ENCODE data around the gene SUN1.
"Not testable (repeated sequence)": the region's sequence is repeated elsewhere in the genome, so short reads cannot be mapped to it uniquely, and the experiment has no call there.

Gene SUN1

GRCh38 chr7:834277-834676 is 2.0 kb downstream of the SUN1 start:
- DNase-seq (ENCODE audit: low read depth in 3 of 3, low spot score in 1 of 3) = no peak

- DNase-seq (ENCODE audit: low read depth in 3 of 3, low spot score in 1 of 3) = no peak
These were observed 2.7 kb downstream of the SUN1 start for GRCh38 chr7:835021-835420.

- no peak for DNase-seq (ENCODE audit: low read depth in 3 of 3, low spot score in 1 of 3)
These were observed 3.5 kb downstream of the SUN1 start for GRCh38 chr7:835485-836401.

DNA sequence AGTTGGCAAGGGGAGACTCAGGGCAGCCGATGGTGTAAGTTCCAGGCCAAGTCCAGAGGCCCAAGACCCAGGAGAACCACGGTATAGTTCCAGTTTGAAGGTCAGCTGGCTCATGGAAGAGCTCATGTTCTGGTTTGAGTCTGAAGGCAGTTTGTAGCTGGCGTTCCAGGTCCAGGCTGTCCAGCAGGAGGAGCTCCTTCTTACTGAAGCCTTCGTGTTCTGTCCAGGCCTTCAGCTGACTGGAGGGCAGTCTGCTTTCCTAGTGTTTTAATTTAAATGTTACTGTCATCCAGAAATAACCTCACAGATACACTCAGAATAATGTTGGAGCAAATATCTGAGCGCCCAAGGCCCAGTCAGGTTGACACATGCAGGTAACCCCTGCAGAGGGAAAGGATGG is 4.2 kb downstream of the SUN1 start:
- DNase-seq (ENCODE audit: low read depth in 3 of 3, low spot score in 1 of 3) = no peak

DNA sequence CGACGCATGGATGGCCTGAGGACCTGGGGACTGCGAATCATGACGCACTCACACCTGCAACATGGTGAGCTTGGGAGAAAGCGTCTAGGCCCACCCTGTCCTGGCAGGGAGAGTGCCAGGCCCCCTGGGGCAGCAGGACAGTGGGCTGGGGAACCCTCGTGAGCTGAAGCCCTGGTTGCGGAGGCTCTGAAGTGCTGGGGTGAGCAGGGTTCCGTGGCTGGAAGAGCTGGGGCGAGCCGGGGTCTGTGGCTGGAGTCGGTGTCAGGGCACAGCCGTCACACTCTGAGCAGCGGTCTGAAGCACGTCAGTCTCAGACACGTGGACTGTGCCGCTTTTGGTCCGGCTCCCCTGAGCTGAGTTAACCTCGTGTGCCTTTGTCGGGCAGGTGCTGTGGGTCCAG is 4.7 kb downstream of the SUN1 start:
- DNase-seq (ENCODE audit: low read depth in 3 of 3, low spot score in 1 of 3) = no peak

DNA sequence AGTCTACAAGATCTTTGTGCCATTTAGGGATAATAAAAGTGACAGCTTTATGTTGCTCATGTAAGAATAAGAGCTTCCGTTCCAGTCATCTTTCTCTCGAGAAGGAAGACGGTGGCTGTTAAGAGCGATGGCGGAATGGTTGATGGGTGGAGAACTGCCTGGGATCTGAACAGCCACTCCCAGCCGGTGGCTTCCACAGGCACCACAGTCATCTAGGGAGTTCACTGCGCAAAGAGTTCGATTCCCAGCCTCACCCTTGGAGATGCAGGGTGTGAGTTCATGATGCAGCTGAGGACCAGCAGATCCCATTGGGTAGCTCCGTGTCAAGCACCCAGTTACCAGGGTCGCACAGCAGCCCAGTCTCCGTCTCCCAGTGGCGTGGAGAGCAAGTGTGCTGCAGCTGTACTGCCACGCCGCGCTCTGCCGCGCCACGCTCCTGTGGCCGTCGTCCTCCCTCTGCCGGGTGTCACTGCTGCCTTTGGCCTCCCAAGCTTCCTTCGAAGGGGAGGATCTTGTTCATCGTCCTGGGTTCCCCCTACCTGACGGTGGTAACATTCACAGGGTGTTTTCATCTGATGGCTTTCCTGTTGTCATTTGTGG is 7.8 kb downstream of the SUN1 start:
- DNase-seq (ENCODE audit: low read depth in 3 of 3, low spot score in 1 of 3) = no peak

DNA sequence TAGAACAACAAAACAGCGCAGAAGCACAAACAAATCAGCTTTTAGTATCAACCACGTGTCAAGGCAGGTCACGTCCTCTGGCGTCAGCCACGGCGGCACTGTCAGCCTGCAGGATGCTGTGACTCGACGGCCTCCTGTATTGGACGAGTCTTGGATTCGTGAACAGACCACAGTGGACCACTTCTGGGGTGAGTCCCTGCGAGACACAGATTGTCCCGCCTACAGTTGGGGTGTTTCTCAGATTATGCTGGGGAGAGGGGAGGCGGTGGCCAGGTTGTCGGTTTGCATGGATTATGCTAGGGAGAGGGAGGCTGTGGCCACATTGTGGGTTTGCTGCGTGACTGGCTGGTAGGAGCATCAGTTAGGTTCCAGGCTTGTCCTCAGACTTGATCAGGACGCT is 9.7 kb downstream of the SUN1 start:
- DNase-seq (ENCODE audit: low read depth in 3 of 3, low spot score in 1 of 3) = no peak

GRCh38 chr7:842431-843031 is 10.3 kb downstream of the SUN1 start:
- no peak for DNase-seq (ENCODE audit: low read depth in 3 of 3, low spot score in 1 of 3)

DNA sequence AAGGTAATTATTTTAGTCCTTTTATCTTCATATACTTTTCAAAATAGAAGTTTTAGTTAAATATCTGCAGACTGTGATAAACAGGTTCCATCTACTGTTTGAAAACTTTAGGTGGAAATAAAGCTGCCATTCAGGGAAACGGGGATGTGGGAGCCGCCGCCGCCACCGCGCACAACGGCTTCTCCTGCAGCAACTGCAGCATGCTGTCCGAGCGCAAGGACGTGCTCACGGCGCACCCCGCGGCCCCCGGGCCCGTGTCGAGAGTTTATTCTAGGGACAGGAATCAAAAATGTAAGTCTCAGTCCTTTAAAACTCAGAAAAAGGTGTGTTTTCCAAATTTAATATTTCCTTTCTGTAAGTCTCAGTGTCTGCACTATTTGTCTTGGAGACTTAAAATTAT is 11.0 kb downstream of the SUN1 start:
- DNase-seq (ENCODE audit: low read depth in 3 of 3, low spot score in 1 of 3) = no peak

DNA sequence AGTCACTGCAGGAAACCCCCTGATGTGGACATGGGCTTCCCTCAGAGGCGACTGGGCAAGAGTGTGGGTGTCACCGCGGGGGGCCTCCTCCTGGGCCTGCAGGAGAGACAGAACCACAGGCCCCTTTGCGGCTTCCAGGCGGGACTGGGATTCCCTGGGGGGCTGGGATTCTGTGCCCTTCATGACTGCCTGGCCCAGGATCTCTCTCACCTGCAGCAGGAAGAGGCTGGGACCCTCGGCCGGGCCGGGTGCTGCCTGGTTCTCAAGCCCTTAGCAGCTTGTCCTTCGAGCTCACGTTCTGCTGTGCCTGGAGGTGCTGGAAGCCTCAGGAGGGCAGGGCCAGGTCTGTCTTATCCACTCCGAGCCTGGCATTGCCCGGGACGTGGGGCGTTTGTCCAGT is 11.8 kb downstream of the SUN1 start:
- DNase-seq (ENCODE audit: low read depth in 3 of 3, low spot score in 1 of 3) = no peak

GRCh38 chr7:844514-844913 is 12.2 kb downstream of the SUN1 start:
- no peak for DNase-seq (ENCODE audit: low read depth in 3 of 3, low spot score in 1 of 3)

DNA sequence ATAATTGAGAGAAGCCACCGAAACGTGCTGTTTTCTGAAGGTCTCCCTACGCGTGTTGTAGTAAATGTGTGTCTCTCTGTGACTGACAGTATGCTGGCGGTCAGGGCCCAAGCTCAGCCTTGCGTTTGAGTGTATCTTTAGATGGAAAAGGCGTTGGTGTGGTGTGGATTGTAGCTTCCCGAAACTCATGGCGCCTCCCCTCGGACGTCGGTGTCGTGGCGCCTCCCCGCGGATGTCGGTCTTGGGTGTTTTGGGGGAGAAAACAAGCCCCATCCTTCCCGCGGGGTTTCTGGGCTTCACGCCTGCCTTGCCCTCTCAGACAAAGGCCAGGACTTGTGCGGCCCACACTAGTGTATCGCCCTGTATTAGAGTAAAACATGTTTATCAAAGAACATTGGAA is 12.8 kb downstream of the SUN1 start:
- no peak for DNase-seq (ENCODE audit: low read depth in 3 of 3, low spot score in 1 of 3)

- DNase-seq (ENCODE audit: low read depth in 3 of 3, low spot score in 1 of 3) = no peak
These were observed 13.5 kb downstream of the SUN1 start for GRCh38 chr7:845731-846130.

DNA sequence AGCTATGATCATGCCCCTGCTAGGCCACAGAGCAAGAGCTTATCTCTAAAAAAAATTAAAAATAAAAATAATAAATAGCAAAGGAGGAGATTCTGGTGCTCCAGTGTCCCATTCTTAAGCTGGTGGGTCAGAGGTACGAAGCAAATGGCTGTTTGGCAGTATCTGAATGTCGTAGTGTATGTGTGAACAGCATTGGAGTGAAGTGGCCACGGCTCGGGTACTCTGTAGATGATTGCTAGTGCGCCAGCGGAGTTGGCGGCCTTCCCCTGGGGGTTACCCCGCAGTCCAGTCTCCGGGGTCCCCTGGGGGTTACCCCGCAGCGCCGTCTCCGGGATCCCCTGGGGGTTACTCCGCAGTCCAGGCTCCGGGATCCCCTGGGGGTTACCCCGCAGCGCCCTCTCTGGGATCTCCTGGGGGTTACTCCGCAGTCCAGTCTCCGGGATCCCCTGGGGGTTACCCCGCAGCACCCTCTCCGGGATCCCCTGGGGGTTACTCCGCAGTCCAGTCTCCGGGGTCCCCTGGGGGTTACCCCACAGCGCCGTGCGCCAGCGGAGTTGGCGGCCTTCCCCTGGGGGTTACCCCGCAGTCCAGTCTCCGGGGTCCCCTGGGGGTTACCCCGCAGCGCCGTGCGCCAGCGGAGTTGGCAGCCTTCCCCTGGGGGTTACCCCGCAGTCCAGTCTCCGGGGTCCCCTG is 14.8 kb downstream of the SUN1 start:
- not testable (repeated sequence) for DNase-seq (ENCODE audit: low read depth in 3 of 3, low spot score in 1 of 3)

- DNase-seq (ENCODE audit: low read depth in 3 of 3, low spot score in 1 of 3) = not testable (repeated sequence)
These were observed 15.5 kb downstream of the SUN1 start for GRCh38 chr7:847728-848127.

DNA sequence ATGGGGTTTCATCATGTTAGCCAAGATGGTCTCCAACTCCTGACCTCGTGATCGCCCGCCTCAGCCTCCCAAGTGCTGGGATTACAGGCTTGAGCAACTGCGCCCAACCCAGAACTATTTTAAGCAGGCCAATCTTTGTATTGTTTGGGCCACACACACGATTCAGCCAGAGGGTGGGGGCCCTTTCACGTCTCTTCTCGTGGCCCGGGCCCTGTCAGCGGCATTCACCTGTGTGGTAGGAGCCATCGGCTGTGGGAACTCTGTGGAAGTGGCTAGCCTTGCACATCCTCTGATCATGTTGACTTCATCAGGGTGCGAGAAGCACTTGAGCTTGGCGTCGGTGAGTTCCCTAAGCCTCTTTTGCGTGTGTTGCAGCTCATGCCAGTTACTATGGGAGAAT is 16.9 kb downstream of the SUN1 start:
- no peak for DNase-seq (ENCODE audit: low read depth in 3 of 3, low spot score in 1 of 3)

DNA sequence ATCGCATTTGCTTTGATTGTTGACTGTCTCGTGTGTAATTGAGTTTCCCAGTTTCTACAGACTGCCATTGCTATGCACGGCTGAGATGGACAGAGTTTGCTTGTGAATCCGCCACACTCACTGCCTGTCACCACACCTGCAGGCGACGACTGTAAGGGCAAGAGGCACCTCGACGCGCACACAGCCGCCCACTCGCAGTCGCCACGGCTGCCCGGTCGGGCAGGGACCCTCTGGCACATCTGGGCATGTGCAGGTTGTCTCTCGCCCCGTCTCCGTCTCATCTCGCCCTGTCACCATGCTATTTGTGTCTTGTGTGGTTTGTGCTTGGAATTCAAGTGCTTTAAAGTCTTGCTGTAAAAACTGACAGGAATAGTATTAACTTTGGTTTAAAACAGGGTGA is 17.5 kb downstream of the SUN1 start:
- DNase-seq (ENCODE audit: low read depth in 3 of 3, low spot score in 1 of 3) = no peak

DNA sequence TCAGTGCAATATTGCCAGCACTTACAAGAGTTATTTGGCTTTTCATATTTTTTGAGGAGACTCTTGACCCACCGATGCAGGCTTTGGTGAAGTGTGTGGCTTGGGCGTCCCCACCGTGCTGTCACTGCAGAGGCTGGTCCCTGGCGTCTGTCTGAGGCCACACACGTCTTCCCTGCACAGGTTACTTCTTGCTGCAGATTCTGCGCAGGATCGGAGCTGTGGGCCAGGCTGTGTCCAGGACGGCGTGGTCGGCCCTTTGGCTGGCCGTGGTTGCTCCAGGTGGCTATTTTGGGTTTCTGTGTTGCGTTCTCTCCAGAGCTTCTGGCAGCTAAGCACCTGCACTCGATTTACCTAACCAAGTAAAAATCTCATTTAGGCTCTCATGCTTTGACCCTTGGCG is 18.9 kb downstream of the SUN1 start:
- DNase-seq (ENCODE audit: low read depth in 3 of 3, low spot score in 1 of 3) = no peak

DNA sequence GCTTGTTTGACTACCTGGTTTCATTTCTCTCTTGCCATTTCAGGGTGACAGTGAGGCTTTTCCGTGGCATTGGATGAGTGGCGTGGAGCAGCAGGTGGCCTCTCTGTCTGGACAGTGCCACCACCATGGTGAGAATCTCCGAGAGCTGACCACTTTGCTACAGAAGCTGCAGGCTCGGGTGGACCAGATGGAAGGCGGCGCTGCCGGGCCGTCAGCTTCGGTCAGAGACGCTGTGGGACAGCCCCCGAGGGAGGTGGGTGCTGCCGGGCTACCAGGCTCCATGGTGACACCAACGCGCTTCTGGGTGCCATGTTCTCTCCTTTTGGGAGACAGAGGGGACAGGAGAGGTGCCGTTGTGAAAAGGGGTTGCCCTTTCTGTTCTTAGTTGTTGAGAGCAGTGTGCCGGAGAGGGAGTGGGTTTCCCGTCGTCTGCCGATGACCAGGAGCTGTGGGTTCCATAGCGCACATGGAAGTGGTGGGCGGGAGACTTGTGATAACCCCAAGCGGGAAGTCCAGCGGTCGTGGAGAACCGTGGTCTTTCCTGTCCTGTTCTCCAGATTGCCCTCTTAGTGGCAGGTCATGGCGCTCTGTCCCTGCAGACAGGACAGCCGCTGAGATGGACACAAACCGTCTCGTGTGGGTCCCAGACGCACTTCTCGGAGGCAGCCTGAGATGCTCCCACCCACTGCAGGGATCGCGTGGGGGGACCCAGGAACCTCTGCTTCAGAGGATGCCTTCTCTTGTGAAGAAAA is 21.3 kb downstream of the SUN1 start:
- DNase-seq (ENCODE audit: low read depth in 3 of 3, low spot score in 1 of 3) = no peak

DNA sequence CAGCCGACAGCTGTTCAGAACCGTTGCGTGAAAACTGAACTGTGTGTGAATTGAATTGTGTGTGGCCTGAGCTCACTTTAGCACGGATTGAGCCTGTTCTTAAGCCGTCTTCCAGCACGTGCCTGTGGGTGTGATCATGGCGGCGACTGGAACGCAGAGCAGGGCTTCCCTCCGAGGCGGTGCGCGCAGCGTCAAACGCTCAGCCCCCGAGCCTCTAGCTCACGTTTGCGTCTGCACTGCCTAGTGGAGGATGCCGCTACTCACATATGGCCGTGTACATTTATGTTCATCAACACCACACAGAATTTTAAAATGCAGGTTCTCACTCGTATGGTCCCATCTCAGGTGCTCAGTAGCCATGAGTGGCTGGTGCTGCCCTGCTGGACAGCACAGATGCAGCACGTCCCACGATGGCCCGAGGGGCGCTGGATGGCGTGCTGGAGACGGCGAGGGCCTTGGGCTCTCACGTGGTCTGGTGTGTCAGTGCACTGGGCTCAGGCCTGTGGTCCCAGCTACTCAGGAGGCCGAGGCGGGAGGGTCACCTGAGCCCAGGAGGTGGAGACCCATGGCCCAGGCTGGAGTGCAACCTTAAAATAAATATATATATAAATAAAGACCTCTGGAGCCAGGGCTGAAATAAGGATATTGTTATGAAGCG is 22.0 kb downstream of the SUN1 start:
- DNase-seq (ENCODE audit: low read depth in 3 of 3, low spot score in 1 of 3) = no peak

Measured in stimulated activated CD4-positive, alpha-beta T cell treated with anti-CD3 and anti-CD28 coated beads, TNF-alpha, amount 100 ng/mL, for 1 hour (primary cell).